DOHH2 (cell line): ENCODE measurements around the gene TRAPPC14.
"Not testable (repeated sequence)": the region's sequence is repeated elsewhere in the genome, so short reads cannot be mapped to it uniquely, and the experiment has no call there.

Experiments used
- H3F3A ChIP-seq: fragments of 200-600 bp; sonication (generic), shearing (Covaris generic); 2 replicates; pipeline ENCODE4 v1.6.0; 2016; ENCODE audit warnings: antibody characterized with exemption, mild to moderate bottlenecking; ENCODE audit not compliant: control insufficient read depth, insufficient read depth
- H3K27ac ChIP-seq: fragments of 200-600 bp; sonication (generic); 2 replicates; pipeline ENCODE4 v1.5.1; 2014; ENCODE audit warnings: low read depth, mild to moderate bottlenecking, low read length, moderate library complexity
- H3K27me3 ChIP-seq: fragments of 200-600 bp; sonication (generic); 2 replicates; pipeline ENCODE4 v1.6.1; 2014; ENCODE audit warnings: mild to moderate bottlenecking, low read length, mixed read lengths; ENCODE audit not compliant: control insufficient read depth
- H3K36me3 ChIP-seq: fragments of 200-600 bp; sonication (generic); 2 replicates; pipeline ENCODE4 v1.6.1; 2014; ENCODE audit warnings: mild to moderate bottlenecking, low read length, moderate library complexity, mixed read lengths; ENCODE audit not compliant: control insufficient read depth
- H3K4me1 ChIP-seq: fragments of 200-600 bp; sonication (generic); 2 replicates; pipeline ENCODE4 v1.6.1; 2014; ENCODE audit warnings: mild to moderate bottlenecking, low read length, mixed read lengths; ENCODE audit not compliant: control insufficient read depth
- H3K4me2 ChIP-seq: fragments of 200-600 bp; sonication (generic); 2 replicates; pipeline ENCODE4 v1.6.0; 2014; ENCODE audit warnings: mild to moderate bottlenecking, low read length, moderate library complexity
- H3K4me3 ChIP-seq: fragments of 200-600 bp; sonication (generic); 2 replicates; pipeline ENCODE4 v1.5.1; 2014; ENCODE audit warnings: mild to moderate bottlenecking, low read length, mixed read lengths
- H3K79me2 ChIP-seq: fragments of 200-600 bp; sonication (generic); 2 replicates; pipeline ENCODE4 v1.6.1; 2014; ENCODE audit warnings: mild to moderate bottlenecking, low read length, mixed read lengths; ENCODE audit not compliant: control insufficient read depth
- H3K9me2 ChIP-seq: fragments of 200-600 bp; sonication (generic); replicated peaks from 2 replicates; pipeline ENCODE4 v1.6.1; 2014; ENCODE audit warnings: mild to moderate bottlenecking, low read length, mixed read lengths; ENCODE audit not compliant: control insufficient read depth
- H3K9me3 ChIP-seq: fragments of 200-600 bp; sonication (generic); 2 replicates; pipeline ENCODE4 v1.6.1; 2014; ENCODE audit warnings: antibody characterized with exemption, low read length, mixed read lengths; ENCODE audit not compliant: control insufficient read depth, insufficient read depth
- H4K20me1 ChIP-seq: fragments of 200-600 bp; sonication (generic); 2 replicates; pipeline ENCODE4 v1.6.0; 2014; ENCODE audit warnings: low read depth, mild to moderate bottlenecking, antibody characterized with exemption, low read length, moderate library complexity; ENCODE audit not compliant: control insufficient read depth, insufficient read depth
- EZH2phosphoT487 ChIP-seq: fragments of 200-600 bp; sonication (generic); IDR thresholded peaks from 2 replicates; pipeline ENCODE4 v1.6.1; 2017; ENCODE audit warnings: borderline replicate concordance, mild to moderate bottlenecking, antibody characterized with exemption, low read length, moderate library complexity, mixed read lengths
- TF ChIP-seq, protein P1 (sequence below): fragments of 200-600 bp; sonication (generic); IDR thresholded peaks from one replicate; pipeline ENCODE4 v1.5.1; 2014; ENCODE audit warnings: antibody characterized with exemption, mild to moderate bottlenecking, low read depth, low read length; ENCODE audit not compliant: poor library complexity, severe bottlenecking

The TRAPPC14 gene

DNA sequence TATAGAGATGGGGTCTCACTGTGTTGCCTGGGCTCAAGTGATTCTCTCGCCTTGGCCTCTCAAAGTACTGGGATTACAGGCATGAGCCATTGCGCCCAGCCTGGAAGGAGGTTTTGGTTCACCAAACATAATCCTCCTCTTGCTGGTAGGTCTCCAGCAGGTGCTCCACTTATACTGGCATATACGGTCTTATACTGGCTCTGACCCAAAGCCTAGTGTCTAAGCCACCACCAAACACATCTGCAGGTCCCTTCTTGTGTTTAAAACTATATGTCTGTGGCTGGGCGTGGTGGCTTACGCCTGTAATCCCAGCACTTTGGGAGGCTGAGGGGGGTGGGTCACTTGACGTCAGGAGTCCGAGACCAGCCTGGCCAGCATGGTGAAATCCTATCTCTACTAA lies 26.4 kb downstream of the TRAPPC14 start:
- Histone ChIP-seq H3K4me2 (peak overlapping the region; percentile 14; the same call in 1 of the 2 replicates), H3K79me2 (peaks cover 11% of the 10 kb centered on the region), H3K27me3 (no peaks in the 10 kb centered on the region)

DNA sequence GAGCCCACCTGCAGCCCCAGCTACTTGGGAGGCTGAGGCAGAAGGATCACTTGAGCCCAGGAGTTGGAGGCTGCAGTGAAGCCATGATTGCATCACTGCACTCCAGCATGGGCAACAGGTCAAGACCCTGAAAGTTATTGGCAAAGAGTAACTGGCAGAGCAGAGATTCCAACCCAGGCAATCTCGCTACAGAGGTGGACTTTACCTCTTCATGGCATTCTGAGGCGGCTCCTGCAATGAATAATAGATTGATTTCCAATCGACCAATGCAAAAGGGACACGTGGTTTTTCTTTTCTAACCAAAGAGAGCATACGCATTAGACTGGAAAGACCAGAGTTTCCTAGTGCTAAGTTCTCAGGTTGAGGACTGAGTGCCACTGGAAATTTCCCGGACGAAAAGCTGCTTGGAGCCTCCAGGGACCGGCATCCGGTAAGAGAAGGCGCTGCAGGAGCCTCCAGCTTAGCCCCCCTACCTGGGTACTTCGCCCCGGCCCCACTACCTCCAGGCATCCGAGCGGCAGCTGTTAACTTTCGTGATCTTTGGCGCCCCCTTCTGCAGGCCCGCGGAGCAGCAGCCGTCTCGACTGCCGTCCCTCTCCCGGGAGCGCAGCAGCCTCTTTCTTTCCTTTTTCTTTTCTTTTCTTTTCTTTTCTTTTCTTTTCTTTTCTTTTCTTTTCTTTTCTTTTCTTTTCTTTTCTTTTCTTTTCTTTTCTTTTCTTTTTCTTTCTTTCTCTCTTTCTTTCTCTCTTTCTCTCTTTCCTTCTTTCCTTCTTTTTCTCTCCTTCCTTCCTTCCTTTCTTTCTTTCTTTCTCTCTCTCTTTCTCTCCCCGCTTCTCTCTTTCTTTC lies 27.7 kb downstream of the TRAPPC14 start:
- peaks cover 19% of the 10 kb centered on the region for H3K79me2 ChIP-seq
- H4K20me1 ChIP-seq, result no peaks in the 10 kb centered on the region
- H3K9me2 ChIP-seq, result no peaks in the 10 kb centered on the region
- H3K4me1 ChIP-seq, result peaks cover 33% of the 10 kb centered on the region
- H3K27ac ChIP-seq, result no peak overlapping the region
- no peak overlapping the region for H3K4me2 ChIP-seq
- no peak for TF ChIP-seq EZH2phosphoT487
- TF ChIP-seq, protein P1, sequence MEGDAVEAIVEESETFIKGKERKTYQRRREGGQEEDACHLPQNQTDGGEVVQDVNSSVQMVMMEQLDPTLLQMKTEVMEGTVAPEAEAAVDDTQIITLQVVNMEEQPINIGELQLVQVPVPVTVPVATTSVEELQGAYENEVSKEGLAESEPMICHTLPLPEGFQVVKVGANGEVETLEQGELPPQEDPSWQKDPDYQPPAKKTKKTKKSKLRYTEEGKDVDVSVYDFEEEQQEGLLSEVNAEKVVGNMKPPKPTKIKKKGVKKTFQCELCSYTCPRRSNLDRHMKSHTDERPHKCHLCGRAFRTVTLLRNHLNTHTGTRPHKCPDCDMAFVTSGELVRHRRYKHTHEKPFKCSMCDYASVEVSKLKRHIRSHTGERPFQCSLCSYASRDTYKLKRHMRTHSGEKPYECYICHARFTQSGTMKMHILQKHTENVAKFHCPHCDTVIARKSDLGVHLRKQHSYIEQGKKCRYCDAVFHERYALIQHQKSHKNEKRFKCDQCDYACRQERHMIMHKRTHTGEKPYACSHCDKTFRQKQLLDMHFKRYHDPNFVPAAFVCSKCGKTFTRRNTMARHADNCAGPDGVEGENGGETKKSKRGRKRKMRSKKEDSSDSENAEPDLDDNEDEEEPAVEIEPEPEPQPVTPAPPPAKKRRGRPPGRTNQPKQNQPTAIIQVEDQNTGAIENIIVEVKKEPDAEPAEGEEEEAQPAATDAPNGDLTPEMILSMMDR, result peak; percentile 81
- peaks cover 8% of the 10 kb centered on the region; the same call in 1 of the 2 replicates for H3K36me3 ChIP-seq
- peaks cover 20% of the 10 kb centered on the region for H3F3A ChIP-seq
- H3K9me3 ChIP-seq, result no peaks in the 10 kb centered on the region
- H3K4me3 ChIP-seq, result no peak overlapping the region
- H3K27me3 ChIP-seq, result no peaks in the 10 kb centered on the region

More for the DNA sequence above, 26.4 kb downstream of the TRAPPC14 start:
- TF ChIP-seq, protein P1, result no peak
- TF ChIP-seq EZH2phosphoT487, result no peak
- Histone ChIP-seq H3K4me3 (no peak overlapping the region), H4K20me1 (no peaks in the 10 kb centered on the region), H3K9me2 (no peaks in the 10 kb centered on the region), H3F3A (peaks cover 13% of the 10 kb centered on the region), H3K9me3 (no peaks in the 10 kb centered on the region), H3K4me1 (peaks cover 32% of the 10 kb centered on the region), H3K36me3 (no peaks in the 10 kb centered on the region), H3K27ac (no peak overlapping the region)

DNA sequence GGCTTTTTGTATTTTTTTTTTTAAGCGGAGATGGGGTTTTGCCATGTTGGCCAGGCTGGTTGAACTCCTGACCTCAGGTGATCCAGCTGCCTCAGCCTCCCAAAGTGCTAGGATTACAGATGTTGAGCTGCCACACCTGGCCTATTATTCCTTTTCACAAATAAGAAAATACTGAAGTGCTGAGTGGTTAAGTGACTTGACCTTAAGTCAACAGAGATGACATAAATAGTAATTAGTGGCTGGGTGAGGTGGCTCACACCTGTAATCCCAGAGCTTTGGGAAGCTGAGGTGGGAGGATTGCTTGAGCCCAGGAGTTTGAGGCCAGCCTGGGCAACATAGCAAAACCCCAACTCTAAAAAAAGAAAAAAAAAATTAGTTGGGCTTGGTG lies 28.3 kb downstream of the TRAPPC14 start:
- not testable (repeated sequence) for H3K9me3 ChIP-seq, H3K27me3 ChIP-seq, H3K4me3 ChIP-seq, H3K4me2 ChIP-seq, H4K20me1 ChIP-seq, H3K9me2 ChIP-seq, H3K27ac ChIP-seq
- peaks cover 40% of the 10 kb centered on the region for H3K4me1 ChIP-seq
- H3F3A ChIP-seq, result peaks cover 24% of the 10 kb centered on the region
- peaks cover 13% of the 10 kb centered on the region for H3K36me3 ChIP-seq
- H3K79me2 ChIP-seq, result peaks cover 25% of the 10 kb centered on the region

DNA sequence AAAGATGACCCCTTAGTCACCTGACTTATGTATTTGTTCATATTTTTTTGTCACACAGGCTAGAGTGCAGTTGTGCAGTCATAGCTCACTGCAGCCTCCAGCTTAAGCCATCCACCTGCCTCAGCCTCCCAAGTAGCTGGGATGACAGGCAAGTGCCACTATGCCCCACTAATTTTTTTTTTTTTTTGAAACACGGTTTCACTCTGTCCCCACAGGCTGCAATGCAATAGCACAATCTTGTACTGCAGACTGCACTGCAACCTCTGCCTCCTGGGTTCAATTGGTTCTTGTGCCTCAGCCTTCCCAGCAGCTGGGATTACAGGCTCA lies 29.9 kb downstream of the TRAPPC14 start:
- peaks cover 32% of the 10 kb centered on the region for H3F3A ChIP-seq
- H3K4me3 ChIP-seq, result peak overlapping the region; percentile 81
- no peaks in the 10 kb centered on the region for H4K20me1 ChIP-seq
- H3K4me1 ChIP-seq, result peaks cover 54% of the 10 kb centered on the region
- H3K27me3 ChIP-seq, result no peaks in the 10 kb centered on the region
- no peak for TF ChIP-seq EZH2phosphoT487
- TF ChIP-seq, protein P1, result no peak
- no peaks in the 10 kb centered on the region for H3K9me3 ChIP-seq
- peaks cover 37% of the 10 kb centered on the region for H3K79me2 ChIP-seq
- H3K27ac ChIP-seq, result peak overlapping the region; percentile 94
- no peaks in the 10 kb centered on the region for H3K9me2 ChIP-seq
- peaks cover 27% of the 10 kb centered on the region for H3K36me3 ChIP-seq
- peak overlapping the region; percentile 96 for H3K4me2 ChIP-seq
